ENCODE measurements around the gene ZNF213.

- TF ChIP-seq CTCF (IDR thresholded peaks at IDR 0.05) (no peak), POLR2A (IDR thresholded peaks at IDR 0.05) (no peak)
These were observed 38.5 kb upstream of the ZNF213 start for GRCh38 chr16:3096362-3096761.
